GM12874 (cell line): Measurements from ENCODE around the gene PLEKHG1.

Experiments used
- CTCF ChIP-seq: IDR thresholded peaks from 2 replicates; pipeline ENCODE4 v1.5.1; 2011; ENCODE audit warnings: low read depth, mild to moderate bottlenecking, control low read depth, low read length, moderate library complexity; ENCODE audit not compliant: insufficient read depth

The PLEKHG1 gene

GRCh38 chr6:150627154-150627553 lies 27.5 kb downstream of the PLEKHG1 start:
- TF ChIP-seq CTCF = no peak

DNA sequence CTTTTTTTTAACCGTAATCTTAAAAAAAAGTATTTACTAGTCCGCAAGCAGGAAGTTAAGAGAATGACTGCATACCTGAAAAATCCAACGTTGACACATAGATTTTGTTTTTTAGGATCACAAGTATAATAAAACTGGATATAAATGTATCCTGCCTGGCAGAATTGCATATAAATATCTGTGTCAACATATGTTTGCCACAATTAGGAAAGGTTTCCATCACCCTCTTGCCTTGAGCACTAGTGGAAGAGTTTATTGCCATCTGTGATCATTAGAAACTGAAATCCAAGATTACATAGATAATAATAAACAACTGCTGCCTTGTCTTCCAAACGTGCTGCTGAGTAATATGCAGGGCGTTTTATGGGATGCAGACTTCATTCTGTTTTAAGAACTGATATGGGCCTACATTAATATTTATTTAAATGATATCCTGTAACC lies 27.9 kb downstream of the PLEKHG1 start:
- no peak for TF ChIP-seq CTCF

- no peak for TF ChIP-seq CTCF
Observed at GRCh38 chr6:150628908-150629307, 29.2 kb downstream of the PLEKHG1 start.

DNA sequence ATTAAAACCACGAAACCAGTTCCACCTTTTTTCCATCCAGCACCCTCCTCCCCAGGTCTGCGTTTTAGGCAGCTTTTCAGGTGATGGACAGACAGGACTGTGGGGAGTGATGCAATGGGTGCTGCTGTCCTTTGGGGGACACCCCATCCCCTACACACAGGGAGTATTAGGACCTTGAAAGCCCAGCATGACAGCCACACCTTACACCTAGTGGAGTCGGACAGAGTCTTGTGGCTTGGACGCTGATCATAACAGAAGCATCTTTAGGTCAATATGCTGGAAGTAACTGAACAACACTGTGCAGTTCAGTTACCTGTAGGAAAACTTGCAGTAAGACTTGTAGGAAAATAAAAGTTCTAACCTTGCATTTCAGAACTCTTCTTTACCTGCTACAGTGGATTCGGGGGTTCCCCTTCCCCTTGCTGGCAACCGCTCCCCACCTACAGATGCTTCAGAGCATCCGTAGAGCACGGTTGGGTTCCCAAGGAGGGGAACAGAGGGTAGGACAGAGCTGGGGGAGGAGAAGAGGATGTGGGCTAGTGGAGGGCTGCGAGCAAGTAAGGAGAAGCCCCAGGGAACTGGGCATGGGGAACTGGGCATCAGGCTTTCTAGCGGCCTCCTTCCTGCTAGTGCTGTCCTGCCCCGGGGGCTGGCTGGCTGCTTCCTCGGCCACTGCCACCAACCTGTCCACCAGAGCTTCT lies 31.7 kb downstream of the PLEKHG1 start:
- no peak for TF ChIP-seq CTCF

- no peak for TF ChIP-seq CTCF
Observed at GRCh38 chr6:150631984-150632642, 32.4 kb downstream of the PLEKHG1 start.

GRCh38 chr6:150632785-150633485 lies 33.2 kb downstream of the PLEKHG1 start:
- TF ChIP-seq CTCF = no peak

DNA sequence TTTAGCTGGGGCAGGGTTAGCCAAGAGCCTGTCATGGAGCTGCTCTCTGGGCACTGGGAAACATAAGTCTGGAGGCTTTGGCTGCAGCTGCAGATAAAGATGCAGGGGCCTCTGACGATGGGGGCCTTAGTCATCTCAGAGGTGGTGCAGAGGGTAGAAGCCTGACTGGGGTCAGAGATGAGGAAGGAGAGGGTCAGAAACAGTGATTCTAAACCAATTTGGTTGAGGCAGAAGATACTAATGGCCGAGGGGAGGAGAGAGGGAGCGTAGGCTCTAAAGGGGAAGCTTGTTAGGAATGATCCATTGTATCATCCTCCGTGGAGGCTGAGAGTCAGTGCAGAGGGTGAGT lies 33.8 kb downstream of the PLEKHG1 start:
- no peak for TF ChIP-seq CTCF
